Coronary artery (tissue), 2 donors: ENCODE data around the gene TMEM269.

Experiments used
- DNase-seq: peaks from one replicate; pipeline ENCODE4 v3.0.0-alpha.2; 2017; ENCODE audit warnings: low spot score
- H3K27ac ChIP-seq, 2 donors: fragments of 200-600 bp; sonication (generic); one replicate each; pipeline ENCODE4 v1.5.1; 2016 to 2019
- H3K4me3 ChIP-seq: fragments of 200-600 bp; sonication (generic); 2 replicates; pipeline ENCODE4 v1.5.1; 2016; ENCODE audit warnings: mild to moderate bottlenecking, moderate library complexity
- TF ChIP-seq, protein P1 (sequence below): fragments of 200-600 bp; sonication (generic); IDR thresholded peaks from one replicate; pipeline ENCODE4 v1.5.1; 2019; ENCODE audit warnings: antibody characterized with exemption

TMEM269 gene

DNA sequence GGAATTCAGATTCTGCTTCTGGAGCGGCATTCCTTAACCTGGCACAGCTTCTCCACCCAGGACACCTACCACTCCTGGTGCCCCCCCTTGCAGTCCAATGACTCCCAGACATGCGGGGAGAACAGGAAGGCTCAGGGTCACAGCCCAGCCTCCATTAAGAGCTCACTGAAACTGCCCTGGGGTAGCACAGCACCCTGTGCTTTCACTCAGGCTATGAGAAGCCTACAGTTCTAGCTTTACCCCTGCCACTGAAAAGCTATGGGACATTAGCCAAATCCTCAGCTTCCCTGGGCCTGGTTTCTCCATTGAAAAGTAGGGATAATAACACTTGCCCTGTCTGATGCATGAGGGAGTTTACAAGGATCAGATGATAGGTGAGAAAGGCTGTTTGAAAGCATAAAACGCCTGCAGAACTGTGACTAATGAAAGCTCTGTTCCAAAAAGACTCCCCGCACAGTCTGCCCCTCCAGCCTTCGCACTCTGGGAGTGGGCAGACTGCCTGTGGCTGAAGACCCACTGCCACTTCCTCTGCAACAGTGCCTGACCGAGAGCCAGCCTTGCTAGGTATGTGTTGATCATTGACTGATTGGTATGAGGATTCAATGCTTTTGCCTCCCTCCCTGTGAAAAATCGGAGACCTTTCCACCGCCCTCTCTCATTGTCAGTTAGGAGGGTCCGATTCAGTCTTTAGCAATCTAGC lies 42.0 kb upstream of the TMEM269 start:
- Histone ChIP-seq H3K27ac (no peak overlapping the region), H3K4me3 (no peak overlapping the region)
- TF ChIP-seq, protein P1, sequence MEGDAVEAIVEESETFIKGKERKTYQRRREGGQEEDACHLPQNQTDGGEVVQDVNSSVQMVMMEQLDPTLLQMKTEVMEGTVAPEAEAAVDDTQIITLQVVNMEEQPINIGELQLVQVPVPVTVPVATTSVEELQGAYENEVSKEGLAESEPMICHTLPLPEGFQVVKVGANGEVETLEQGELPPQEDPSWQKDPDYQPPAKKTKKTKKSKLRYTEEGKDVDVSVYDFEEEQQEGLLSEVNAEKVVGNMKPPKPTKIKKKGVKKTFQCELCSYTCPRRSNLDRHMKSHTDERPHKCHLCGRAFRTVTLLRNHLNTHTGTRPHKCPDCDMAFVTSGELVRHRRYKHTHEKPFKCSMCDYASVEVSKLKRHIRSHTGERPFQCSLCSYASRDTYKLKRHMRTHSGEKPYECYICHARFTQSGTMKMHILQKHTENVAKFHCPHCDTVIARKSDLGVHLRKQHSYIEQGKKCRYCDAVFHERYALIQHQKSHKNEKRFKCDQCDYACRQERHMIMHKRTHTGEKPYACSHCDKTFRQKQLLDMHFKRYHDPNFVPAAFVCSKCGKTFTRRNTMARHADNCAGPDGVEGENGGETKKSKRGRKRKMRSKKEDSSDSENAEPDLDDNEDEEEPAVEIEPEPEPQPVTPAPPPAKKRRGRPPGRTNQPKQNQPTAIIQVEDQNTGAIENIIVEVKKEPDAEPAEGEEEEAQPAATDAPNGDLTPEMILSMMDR, result no peak
- no peak for DNase-seq

DNA sequence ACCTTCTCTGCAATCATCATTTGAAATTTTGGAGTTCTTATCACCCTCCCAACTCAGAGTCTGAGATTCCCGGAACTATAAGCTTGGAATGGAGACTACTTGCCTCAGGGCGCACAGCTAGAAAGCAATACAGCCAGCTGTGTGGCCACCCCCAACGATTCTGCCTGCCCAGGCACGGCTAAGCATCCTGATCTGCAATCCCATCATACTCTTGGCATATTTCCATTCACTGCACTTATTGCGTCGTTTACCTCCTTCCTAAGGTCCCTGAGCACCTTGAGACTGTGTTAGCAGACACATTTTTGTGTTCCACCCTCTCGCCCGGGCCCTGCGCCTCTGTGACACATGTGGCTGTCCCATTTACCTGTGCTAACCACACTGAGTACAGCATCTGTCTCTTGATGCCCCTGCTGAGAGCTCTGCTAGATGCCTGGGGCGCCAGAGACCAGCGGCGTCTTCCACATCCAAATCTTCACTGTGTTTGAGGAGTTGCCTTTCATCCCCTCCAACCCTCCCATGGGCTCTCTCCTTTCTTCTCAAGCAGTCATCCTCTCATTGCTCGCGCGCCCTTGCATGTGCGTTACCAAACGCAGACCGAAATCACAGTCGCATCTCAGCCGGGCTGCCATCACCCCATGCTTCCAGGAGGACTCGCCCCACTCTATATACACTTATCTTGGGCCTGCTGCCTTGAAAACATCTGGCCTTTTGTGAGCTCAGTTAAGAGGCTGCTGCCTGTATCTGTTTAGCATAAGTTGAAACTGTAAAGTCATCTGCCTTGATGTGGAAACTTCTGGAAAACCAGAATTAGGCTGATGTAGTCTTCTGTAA lies 41.3 kb upstream of the TMEM269 start:
- DNase-seq, result no peak
- no peak overlapping the region for H3K4me3 ChIP-seq
- TF ChIP-seq, protein P1, result no peak
- H3K27ac ChIP-seq, result no peak overlapping the region

DNA sequence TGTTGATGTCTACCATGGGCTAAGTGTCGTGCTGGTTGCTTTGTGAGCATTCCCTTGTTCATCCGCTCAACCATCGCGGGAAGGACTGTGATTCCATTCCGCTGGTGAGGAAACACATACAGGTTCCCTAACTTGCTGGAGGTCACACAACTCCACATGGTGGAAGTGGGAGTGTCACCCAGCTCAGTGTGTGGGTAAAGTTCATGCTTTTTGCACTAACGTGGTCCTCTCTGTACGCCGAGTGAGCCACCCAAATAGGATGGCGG lies 40.7 kb upstream of the TMEM269 start:
- no peak overlapping the region for H3K27ac ChIP-seq
- no peak overlapping the region for H3K4me3 ChIP-seq
- no peak for DNase-seq
- TF ChIP-seq, protein P1, result no peak

DNA sequence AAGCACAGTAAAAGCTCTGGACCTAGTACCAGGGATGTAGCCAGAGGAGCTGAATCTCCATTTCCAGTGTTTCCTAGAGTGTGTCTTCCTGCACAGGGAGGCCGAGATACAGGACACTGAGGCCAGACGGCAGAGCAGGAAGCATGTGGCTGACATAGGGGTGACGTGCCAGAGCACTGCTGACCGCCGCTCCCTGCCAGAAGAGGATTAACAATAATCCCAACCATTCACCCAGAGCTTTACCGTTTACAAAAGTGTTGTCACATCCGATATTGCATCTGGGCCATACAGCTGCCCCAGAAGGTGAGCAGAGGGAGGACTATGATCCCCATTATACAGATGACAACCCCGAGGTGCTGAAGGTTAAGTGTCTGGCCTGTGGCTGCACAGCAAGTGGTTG lies 38.9 kb upstream of the TMEM269 start:
- no peak overlapping the region for H3K4me3 ChIP-seq
- no peak for DNase-seq
- TF ChIP-seq, protein P1, result no peak
- H3K27ac ChIP-seq, result no peak overlapping the region

DNA sequence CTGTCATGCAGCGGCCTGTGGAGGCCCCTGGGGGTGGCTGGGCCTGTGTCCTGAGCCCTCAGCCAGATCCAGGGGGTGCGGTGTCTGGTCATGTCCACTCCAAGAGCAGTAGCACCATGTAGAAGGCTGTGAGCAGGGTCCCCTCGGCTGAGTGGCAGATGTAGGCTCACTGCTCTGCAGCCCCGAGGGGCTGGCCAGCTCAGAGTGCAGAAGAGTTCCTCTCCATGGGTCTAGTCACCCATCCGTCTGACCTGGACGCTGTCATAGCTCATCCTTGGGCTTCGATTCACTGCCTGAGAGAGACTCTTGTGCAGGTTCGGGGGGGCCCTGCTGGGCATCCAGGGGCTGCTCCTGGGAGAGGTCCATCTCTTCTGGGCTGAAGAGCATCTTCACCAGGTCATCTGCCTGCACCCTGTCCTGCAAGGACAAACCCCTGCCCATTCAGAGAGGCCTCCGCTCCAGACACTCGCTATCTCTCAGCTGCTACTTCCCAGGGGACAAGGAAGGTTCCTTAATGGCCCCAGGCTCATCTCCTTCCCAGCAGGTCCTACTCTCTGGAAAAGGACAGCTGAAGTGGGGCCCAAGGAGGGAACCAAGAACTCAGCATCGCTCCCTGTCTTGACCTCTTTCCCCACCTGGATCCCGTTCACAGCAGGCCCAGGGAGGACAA lies 38.2 kb upstream of the TMEM269 start:
- DNase-seq, result no peak
- TF ChIP-seq, protein P1, result no peak

DNA sequence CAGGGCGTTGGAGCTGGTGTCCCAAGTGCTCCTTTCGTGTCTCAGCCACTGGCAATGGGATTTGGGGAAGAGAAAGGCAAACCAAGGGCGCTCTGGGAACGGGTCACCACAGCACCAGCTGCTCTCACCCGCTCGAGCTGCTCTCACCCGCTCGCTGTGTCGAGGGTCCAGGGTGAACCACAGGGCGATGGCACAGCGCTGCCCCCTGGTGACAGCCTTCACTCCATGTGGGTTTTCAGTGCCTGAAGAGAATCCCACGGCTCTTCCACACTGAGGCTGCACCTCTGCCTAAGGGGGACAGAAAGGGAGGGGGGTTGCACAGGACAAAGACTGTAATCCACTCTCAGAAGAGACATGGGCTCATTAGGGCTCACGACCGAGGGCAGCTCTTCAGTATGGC lies 37.7 kb upstream of the TMEM269 start:
- no peak for DNase-seq
- no peak overlapping the region for H3K27ac ChIP-seq
- H3K4me3 ChIP-seq, result no peak overlapping the region
- TF ChIP-seq, protein P1, result peak; percentile 18

More for the DNA sequence above, 38.2 kb upstream of the TMEM269 start:
- H3K4me3 ChIP-seq, result no peak overlapping the region
- H3K27ac ChIP-seq, result no peak overlapping the region
